ENCODE measurements around the gene CCN5.

The CCN5 gene

DNA sequence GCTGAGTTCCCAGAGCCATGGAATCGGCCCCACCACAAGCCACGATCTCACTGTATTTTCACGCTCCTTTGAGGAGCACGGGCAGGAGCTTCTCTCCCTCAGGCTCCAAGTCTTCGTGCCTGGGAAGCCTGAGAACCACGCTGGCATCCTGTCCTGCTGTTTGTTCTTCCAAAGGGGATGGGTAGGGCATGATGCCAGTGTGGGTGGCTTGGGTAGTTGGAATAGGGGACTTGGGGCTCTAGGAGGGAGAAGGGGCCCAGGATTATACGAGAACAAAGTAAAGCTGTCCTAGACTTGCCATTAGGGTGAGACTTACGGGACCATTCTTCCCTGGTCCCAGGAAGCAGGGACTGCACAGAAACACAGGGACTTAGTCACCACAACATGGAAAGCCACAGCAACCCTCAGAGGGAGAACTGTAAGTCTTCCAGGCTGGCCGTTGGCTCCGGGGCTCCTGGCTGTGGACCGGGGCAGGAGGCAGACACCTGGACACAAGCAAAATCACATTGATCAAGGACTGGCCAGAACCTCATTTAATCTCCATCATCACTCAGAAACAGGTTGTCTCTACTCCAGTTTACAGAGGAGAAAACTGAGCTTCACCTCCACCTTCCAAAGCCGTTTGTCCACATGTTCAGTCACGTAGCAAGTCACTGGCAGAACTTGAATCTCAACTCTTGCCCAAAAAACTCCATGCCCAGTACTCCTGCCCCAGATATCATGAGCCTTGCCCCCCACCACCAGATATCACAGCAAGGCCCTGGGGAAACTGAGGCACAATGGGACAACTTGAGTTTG is 1.3 kb downstream of the CCN5 start:
- no peak for DNase-seq (ENCODE audit: low spot score)

DNA sequence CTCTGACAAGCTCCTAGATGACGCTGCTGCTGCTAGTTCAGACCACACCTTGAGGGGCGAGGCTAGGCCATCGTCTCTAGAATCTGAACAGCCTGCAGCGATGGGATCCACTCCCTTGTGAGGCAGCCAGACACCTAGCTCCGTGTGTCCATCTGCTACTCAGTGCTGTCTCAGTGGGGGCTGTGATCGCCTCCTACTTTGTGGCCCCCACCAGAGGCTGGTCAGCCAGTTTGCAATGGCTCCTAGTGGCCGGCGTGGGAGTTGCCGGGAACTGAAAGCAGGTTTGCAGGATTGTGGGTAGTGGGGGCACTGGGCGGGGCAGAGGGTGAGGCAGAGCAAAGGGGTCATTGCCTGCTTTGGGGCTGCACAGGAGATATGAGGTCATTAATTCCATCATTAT is 2.8 kb downstream of the CCN5 start:
- DNase-seq (ENCODE audit: low spot score), result no peak

DNA sequence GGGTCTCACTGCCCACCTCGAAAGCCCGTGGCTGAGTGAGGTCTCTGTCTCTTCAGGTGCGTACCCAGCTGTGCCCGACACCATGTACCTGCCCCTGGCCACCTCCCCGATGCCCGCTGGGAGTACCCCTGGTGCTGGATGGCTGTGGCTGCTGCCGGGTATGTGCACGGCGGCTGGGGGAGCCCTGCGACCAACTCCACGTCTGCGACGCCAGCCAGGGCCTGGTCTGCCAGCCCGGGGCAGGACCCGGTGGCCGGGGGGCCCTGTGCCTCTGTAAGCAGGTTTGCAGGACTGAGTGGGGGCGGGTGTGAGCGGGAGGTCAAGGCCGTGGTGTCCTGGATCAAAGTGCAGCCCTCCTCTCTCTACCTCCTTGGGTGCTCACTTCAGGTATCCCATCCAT is 4.7 kb downstream of the CCN5 start:
- DNase-seq (ENCODE audit: low spot score), result no peak

DNA sequence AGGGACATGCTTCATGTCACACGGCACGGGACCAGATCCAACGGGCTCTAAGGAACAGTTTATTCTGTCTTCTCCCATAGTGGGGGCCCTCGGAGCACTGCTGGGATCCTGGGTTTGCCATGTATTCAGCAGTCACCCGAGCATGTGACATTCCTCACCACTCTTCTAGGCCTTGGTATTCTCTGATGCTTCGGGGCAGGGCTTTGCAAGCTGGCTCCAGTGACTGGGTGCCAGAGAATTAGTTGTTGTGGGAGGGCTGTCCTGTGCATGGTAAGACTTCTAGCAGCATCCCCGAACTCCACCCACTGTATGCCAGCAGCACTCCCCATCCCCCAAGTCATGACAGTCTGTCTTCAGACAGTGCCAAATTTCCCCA is 5.4 kb downstream of the CCN5 start:
- no peak for DNase-seq (ENCODE audit: low spot score)

DNA sequence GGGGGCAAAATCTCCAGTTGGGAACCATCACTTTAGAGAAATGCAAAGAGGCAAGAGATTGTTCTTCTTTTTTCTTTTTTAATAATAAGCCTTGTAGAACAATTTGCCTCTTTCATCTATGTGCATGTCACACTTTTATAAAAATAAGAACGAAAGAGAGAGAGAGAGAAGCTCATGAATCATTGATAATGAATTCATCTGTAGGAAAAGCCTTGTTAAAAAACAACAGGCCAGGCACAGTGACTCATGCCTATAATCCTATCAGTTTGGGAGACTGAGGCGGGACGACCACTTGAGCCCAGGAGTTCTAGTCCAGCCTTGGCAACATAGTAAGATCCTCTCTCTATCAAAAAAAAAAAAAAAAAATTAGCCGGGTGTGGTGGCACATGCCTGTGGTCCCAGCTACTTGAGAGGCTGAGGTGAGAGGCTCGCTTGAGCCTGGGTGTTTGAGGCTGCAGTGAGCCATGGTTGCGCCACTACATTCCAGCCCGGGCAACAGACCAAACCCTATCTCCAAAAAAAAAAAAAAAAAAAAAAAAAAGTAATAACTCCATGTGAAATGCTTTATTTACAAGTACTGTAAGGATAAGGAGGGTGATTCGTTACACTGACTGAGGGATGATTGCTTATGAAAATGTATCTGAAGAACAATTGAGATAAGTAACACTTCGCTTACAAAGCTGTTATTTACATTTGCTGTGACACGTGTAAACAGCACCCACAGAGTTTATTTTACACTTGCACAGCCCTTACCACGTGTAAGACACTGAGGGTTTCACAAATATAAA is 6.0 kb downstream of the CCN5 start:
- DNase-seq (ENCODE audit: low spot score), result no peak

DNA sequence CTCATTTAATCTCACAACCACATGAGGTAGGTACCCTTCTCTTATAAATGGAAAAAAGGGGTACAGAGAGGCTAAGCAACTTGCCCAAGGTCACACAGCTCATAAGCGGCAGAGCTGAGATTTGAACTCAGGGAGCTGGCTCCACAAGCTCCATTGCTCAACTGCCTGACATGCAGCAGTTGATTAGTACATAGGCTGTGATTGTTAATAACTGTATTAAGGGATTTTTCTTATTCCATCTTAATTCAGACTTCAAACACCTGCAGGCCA is 6.6 kb downstream of the CCN5 start:
- DNase-seq (ENCODE audit: low spot score), result no peak

DNA sequence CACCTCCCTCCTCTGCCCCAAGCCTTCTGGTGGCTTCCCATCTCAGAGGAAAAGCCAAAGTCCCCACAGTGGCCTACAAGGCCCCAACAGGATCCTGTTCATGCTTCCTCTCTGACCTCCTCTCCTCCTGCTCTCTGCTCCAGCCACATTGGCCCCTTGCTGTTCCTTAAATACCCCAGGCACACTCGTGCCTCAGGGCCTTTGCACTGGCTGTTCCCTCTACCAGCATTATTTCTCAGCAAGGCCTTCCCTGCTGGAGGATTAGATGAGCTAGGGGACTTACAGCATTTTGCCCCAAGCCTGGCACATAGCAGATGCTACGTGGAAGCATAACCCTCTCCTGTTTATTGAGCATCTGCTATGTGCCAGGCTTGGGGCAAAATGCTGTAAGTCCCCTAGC is 7.8 kb downstream of the CCN5 start:
- DNase-seq (ENCODE audit: low spot score), result no peak

DNA sequence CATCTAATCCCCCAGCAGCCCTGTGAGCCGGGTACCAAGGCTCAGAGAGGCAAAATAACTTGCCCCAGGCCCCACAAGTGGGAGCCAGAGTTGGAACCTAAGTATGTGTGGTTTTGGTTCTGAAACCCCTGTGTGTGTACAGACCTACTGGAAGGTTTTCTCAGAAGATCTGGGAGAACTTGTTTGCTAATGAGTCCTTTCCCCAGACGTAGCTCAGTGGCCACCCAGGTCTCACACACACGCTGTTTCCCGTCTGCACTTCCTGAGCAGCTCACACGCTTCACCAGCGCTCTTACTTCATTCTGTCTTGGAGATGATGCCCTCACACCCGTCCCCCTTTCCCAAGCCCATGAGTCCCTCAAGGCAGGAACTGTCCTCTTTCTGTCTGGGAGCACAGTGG is 8.2 kb downstream of the CCN5 start:
- DNase-seq (ENCODE audit: low spot score), result no peak

DNA sequence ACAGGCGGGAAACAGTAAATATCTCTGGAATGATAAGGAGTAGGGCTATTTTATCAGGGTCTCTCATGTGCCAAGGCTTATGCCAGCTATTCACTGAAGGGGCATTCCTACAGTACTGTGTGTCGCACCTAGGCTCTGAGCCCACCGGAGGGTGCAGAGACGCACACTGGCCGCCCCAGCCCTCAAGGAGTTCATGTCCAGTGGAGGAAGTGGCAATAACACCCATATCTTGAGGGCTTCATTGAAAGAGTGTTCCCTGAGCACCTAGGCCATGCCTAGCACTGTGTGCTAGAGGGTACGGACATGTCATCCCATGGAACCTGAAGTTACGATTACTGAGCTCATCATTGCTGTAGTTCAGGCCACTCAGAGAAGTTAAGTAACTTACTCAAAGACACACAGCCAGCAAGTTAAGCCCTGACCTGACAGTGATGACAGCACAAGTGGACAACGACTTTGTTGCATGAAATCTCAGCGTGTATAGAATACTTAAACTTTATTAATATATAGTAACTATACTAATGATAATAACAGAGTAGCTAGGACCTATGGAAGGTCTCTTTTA is 8.7 kb downstream of the CCN5 start:
- DNase-seq (ENCODE audit: low spot score), result no peak

DNA sequence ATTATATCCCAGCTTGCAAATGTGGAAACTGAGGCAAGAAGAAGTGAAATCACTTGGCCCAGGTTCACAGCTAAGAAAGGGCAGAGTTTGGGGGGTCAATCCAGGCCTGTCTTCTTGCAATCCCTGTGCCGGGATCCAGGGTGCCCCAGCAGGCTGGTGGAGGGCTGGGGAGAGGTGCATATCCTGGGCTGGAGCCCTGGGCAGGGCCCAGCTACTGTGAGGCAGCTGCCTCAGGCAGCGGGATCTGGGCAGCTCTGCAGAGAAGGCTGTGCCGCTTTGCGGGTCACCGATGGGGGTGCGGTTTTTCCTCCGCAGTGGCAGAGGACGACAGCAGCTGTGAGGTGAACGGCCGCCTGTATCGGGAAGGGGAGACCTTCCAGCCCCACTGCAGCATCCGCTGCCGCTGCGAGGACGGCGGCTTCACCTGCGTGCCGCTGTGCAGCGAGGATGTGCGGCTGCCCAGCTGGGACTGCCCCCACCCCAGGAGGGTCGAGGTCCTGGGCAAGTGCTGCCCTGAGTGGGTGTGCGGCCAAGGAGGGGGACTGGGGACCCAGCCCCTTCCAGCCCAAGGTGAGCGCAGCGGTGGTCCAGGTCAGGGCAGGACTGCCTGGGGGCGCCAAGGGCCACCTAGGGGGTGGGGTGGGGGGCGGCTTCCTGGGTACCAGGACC is 9.4 kb downstream of the CCN5 start:
- no peak for DNase-seq (ENCODE audit: low spot score)

DNA sequence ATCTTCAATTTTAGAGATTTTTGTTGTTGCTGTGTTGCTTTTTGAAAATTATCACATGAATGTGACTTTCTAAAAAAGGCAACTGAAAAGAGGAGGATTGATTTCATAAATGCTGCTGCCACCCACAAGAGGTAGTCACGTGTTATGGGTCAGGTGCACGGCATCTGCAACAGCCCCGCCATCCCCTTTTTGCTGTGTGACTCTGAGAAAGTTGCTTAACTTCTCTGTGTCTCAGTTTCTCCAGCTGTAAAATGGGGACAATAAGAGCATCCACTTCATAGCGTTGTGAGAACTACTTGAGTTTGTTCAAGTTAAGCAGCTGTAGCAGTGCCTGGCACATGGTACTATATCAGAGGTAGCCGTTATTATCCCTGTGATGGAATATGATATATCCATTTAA is 10.7 kb downstream of the CCN5 start:
- DNase-seq (ENCODE audit: low spot score), result no peak

DNA sequence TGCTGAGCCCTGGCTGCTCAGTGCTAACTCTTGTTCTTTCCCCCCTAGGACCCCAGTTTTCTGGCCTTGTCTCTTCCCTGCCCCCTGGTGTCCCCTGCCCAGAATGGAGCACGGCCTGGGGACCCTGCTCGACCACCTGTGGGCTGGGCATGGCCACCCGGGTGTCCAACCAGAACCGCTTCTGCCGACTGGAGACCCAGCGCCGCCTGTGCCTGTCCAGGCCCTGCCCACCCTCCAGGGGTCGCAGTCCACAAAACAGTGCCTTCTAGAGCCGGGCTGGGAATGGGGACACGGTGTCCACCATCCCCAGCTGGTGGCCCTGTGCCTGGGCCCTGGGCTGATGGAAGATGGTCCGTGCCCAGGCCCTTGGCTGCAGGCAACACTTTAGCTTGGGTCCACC is 11.9 kb downstream of the CCN5 start:
- DNase-seq (ENCODE audit: low spot score), result no peak

DNA sequence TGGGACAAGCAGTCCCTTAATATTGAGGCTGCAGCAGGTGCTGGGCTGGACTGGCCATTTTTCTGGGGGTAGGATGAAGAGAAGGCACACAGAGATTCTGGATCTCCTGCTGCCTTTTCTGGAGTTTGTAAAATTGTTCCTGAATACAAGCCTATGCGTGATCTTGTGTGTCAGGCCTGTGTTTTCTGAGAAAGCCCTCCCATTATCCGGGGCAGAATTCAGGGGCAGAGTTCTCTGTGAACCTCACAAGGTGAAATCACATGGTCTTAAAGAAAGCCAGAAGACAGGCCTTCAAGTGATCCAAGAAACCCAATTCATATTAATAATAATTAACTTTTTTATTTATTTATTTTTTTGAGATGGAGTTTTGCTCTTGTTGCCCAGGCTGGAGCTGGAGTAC is 12.5 kb downstream of the CCN5 start:
- no peak for DNase-seq (ENCODE audit: low spot score)

DNA sequence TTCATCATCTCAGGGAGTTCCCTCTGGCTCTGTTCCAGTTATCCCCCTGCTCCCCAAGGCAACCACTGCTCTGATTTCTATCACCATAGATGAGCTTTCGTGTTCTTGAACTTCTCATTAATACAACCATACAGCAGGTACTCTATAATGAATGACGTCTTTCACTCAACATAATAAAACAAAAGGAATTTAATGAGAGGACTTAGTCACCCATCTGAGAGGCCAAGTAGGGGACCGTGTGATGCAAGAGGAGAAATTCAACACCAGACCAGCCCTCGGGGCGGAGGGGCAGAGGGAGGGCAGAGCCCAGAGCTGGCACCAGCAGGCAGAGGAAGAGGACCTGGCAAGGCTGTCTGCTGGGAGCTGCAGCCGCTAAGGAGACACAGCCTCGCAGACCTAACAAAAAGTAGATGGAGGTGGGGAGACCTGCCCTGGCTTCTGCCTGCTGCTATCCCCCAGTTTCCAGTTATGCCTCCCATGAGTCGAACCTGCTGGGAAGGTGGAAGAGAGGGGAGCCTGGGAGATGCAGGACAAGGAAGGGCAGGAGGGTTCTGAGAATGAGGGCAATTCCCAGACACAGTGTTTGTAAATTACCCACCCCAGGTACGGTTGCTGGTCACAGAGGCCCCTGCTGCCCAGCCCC is 13.8 kb downstream of the CCN5 start:
- DNase-seq (ENCODE audit: low spot score), result no peak

DNA sequence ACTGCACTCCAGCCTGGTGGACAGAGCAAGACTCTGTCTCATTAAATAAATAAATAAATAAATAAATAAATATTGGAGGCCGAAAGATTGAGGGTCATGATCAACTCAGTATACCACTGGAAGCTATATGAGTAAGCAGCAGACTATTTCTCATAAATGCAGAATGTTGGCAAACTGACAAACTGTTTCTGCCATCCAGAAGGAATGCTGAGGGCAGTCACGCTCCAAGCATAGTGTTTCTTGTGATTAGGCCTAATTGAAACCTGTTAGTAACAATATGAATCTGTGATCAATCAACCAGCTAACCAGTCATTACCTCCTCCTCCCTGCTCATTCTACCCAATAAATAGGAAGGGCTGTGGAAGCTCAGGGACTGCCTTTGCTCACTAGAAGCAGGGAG is 15.3 kb downstream of the CCN5 start:
- DNase-seq (ENCODE audit: low spot score), result no peak

DNA sequence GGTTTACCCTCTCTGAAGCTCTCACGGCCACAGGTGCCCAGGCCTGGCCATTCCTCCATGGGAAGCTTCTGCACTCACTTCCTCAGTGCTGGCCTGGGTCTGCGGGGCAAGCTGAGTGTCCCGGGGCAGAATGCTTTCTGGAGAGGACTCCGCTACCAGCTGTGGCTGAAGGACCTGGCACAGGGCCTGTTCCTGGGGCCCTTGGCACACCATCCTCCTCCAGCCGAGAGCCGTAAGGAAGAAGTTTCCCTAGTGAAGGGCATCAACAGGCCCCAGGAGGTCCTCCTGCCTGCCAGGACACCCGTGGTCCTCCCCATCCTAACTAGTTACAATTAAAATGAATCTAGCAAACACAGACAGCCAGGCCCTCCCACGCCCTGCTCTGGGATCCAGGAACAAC is 16.5 kb downstream of the CCN5 start:
- no peak for DNase-seq (ENCODE audit: low spot score)

DNA sequence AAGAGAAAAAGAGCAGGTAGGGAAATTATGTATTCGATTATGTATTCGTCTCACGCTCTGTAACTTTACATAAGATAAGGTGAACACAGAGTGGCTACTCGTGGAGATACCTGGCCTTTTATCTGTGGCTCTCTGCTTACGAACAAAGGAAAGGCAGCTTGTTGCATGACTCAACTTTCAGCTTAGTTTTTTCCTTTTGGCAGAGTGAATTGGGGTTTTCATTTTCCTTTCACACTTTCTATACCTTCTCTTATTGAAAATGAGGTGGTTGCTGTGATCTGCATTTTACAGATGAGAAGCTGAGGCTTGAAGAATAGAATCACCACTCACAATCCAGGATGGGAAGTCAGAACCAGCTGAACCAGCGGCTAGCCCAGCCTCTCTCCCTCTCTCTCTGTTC is 17.2 kb downstream of the CCN5 start:
- no peak for DNase-seq (ENCODE audit: low spot score)

DNA sequence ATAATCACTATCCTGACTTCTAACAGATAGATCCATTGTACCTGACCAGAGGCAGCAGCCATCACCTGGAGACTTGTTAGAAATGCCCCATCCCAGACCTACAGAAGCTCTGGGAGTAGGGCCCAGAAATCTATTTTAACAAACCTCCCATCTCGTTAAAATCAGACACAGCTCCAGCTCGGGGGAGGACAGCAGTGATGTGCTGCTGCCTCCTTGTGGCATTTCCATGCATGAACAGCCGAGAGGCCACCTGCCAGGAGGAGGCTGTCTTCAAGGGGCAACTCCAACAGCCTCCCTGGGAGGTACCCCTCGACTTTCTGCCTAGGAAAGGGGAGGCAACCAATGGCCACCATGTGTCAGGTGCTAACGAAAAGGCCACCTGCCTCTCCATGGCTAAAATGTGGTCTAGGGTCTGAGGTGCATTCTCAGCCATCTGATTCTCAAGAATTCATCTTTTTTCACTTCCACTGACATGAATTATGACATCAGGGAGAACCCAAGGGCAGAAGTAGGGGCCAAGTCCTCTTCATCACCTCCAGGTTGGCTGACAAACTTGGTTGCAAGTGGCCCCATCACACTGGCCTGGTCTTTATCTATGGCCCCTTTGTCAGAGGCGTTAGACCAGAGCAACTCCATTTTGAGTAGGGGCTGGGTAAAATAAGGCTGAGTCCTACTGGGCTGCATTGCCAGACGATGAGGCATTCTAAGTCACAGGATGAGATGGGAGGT is 18.3 kb downstream of the CCN5 start:
- DNase-seq (ENCODE audit: low spot score), result peak; percentile 55

DNA sequence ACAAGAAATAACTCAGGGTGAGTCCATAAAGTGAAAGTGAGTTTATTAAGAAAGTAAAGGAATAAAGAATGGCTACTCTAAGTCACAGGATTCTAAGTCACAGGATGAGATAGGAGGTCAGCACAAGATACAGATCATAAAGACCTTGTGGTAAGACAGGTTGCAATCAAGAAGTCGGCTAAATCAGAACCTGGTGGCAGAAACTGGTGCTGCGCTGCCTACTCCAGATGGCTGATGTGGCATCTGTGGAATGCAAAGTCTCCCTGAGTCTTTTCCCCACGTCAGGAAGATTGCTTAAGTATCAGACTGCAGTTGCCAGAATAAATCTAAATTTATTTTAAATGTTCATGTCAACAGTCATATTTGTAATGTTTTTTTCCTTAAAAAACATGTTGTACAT is 19.8 kb downstream of the CCN5 start:
- DNase-seq (ENCODE audit: low spot score), result no peak

DNA sequence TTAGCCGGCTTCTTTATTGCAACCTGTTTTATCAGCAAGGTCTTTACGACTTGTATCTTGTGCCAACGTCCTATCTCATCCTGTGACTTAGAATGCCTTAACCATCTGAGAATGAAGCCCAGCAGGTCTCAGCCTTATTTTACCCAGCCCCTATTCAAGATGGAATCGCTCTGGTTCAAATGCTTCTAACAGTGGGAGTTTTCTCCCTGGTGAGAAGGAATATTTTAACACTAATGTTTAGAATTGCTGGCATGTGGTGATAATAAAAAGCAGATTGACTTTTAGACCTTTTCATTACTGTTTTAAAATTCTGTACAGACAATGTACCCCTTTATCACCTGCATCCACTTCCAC is 20.6 kb downstream of the CCN5 start:
- no peak for DNase-seq (ENCODE audit: low spot score)

DNA sequence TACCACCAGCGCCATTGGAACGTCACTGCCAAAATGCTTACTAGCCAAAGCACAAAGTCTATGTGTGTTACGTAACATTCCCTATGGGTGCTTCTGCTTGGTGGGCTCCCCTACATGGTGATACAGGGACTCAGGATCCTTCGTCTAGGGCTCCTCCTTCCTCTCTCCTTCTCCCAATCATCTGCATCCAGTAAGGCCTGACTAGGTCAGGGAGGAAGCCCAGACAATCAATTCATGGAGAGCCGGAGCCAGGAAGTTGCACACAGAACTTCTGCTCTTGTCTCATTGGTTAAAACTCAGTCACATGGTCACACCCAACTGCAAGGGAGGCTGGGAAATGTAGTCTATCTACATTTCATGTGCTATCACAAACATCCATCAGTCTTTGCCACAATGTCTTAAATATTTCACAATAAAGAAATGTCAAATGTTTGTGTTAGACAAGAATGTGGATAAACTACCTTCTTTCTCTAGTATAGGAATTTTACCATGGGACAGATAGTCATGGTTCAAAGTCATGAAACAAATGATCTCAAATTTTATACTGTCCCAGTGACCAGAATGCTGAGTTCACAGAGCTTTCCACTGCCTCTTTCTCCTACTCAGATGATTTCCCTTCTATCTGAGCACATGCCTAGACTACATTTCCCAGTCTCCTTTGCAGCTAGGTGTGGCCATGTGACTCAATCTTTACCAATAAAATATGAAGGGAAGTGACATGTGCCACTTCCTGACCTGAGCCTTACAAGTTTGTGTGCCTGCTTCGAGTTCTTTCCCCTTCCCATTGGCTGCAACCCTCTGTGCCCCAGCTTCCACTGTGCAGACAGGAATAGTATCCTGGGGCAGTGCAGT is 21.2 kb downstream of the CCN5 start:
- DNase-seq (ENCODE audit: low spot score), result peak; percentile 77

All from kidney capillary endothelial cell (primary cell).